GM13977 (cell line): ENCODE results near the gene CTNNA2.
"Not testable (repeated sequence)": the region's sequence is repeated elsewhere in the genome, so short reads cannot be mapped to it uniquely, and the experiment has no call there.

Experiments used
- DNase-seq: peaks from one replicate; pipeline ENCODE4 v3.0.0; 2012; ENCODE audit warnings: low spot score
- in situ Hi-C: fragments of 300-500 bp; cut with MboI; formaldehyde crosslinking; loops from one replicate; pipeline ENCODE4 v1.12.0; 2022; ENCODE audit warnings: low sequenced_read_pairs, low pct_unique_long_range_greater_than_20kb, mixed read lengths, inconsistent platforms; ENCODE audit not compliant: unreplicated experiment
- TF ChIP-seq, protein P1 (sequence below): IDR thresholded peaks from 2 replicates; pipeline ENCODE4 v1.5.1; 2012; ENCODE audit warnings: mild to moderate bottlenecking, control low read depth; ENCODE audit not compliant: insufficient read depth; ENCODE audit errors: extremely low read depth, missing control alignments

Gene CTNNA2

DNA sequence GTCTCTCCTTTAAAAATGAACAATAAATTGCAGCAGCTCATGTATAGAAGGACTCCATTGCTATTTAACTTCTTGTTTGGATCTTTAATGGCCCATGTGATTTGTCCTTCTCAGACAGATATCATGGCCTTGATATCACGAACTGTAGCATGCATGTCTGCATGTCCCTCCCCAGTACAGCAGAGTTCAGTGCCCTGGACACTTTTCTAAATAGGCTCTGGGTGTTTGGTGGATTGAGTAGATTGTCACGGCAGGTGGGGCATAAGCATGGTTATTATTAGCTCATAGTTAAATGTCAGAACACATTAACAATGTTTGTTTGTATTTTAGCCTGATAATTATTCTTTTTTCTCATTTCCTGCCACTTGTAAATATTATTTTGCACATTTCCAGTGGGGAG lies 673.4 kb downstream of the CTNNA2 start:
- in situ Hi-C loops, result no loop called here
- no peak for DNase-seq
- TF ChIP-seq, protein P1, sequence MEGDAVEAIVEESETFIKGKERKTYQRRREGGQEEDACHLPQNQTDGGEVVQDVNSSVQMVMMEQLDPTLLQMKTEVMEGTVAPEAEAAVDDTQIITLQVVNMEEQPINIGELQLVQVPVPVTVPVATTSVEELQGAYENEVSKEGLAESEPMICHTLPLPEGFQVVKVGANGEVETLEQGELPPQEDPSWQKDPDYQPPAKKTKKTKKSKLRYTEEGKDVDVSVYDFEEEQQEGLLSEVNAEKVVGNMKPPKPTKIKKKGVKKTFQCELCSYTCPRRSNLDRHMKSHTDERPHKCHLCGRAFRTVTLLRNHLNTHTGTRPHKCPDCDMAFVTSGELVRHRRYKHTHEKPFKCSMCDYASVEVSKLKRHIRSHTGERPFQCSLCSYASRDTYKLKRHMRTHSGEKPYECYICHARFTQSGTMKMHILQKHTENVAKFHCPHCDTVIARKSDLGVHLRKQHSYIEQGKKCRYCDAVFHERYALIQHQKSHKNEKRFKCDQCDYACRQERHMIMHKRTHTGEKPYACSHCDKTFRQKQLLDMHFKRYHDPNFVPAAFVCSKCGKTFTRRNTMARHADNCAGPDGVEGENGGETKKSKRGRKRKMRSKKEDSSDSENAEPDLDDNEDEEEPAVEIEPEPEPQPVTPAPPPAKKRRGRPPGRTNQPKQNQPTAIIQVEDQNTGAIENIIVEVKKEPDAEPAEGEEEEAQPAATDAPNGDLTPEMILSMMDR, result no peak

DNA sequence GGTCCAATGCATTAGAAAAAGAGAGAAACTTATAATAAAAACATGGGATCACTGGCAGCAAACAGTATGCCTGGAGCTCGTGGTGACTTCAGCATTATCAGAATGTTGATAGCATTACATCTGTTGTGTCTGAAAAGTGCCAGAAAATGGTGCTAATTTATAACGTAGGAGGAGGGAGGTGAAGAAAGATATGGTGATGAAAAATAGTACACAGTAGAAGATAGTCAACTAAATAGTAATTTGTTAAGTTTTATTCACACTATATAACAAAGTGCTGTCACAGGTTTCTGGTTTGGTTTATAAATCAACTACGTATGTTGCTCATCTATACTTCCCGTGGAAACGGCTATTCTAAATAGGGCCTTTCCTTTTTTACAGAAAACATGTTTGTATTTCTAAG lies 674.3 kb downstream of the CTNNA2 start:
- in situ Hi-C loops, result no loop called here
- DNase-seq, result no peak
- TF ChIP-seq, protein P1, result no peak

DNA sequence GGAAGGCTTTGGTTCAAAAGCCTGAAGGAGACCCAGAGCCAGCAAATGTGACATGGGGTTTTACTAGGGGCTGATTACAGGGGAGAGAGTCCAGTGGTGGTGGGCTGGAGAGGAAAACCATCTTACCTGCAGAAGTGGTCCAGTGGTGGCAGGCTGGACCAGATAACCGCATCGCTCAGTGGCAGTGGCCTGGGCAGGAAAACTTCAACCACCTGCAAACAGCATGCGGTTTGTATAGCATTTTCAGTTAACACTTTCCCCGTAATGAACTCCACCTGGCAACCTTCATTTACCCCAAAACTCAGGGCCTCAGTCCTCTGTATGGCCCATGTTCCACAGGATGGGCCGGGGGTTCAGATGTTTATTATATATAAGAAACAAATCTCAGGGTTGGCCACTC lies 677.3 kb downstream of the CTNNA2 start:
- TF ChIP-seq, protein P1, result no peak
- no peak for DNase-seq
- in situ Hi-C loops, result no loop called here

DNA sequence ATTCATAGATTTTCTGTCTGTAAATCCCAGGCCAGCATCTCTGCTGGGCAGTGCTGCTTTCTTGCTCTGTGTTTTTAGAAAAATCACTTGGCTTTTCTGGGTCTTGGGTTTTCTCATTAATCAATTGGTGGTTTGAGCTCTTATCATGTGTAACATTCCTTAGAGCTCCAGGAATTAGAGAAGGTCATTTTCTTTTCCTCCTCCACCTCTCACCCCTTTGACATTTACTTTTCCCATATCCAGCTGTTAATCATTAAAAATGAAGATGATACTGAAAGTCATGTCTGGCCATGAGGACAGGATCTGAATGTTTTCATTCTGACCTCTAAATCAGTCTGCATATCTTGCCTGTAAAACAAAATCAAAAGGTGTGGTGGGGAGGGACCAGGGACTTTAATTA lies 680.7 kb downstream of the CTNNA2 start:
- in situ Hi-C loops, result no loop called here
- DNase-seq, result no peak
- TF ChIP-seq, protein P1, result no peak

DNA sequence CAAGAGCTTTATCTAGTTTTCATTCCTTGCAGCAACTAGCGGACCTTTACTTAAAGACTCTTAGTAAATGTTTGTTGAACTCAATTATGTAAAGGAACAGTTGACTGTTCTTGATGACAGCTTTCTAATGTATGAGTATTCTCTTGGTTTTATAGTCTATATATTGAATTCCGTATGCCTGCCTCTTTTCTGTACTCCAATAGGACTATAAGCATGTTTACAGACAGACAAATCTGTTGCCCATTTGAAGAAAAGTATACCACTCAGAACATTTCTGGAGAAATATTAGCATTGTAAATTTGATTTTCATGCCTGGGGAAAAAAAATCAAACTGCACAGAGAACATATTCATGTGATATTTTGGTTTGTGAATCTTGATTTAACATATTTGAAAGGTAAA lies 682.2 kb downstream of the CTNNA2 start:
- no peak for DNase-seq
- in situ Hi-C loops, result no loop called here
- TF ChIP-seq, protein P1, result no peak

DNA sequence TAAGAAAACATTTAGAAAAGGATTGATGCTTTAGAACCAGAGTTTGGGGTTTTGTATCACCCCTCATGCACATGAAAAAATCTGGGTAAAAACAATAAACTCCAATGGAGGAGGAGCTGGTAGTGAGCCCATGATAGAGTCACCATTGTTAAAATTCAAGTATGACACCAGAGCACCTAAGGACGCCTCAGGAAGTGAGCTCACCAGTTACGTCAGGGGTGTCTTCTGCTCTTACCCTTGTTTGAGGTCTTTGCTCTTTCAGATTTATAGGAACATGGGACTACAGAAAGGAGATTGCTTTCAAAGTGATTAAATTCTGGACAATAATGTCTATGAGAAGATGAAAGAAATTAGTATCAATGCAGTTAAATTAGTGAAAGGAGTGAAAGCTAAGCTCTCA lies 685.2 kb downstream of the CTNNA2 start:
- no peak for DNase-seq
- in situ Hi-C loops, result no loop called here
- TF ChIP-seq, protein P1, result no peak

DNA sequence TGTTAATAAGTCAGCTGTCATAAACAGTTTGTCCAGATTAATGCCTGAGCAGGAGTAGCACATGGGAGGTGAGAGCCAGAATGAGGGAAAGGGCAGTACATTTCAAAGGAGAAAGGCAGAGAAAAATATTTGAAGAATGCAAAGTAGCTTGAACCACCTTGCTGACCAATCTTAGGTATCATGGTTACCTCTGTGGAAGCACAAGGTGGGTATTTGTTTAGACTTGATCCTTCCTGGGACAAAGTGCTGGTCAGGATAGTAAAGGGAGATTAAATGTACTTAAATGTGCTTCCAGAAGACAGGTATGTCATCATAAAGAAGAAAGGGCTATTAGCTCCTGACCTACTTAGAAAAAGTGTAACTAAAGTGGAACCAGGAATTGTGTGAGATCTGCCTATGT lies 686.7 kb downstream of the CTNNA2 start:
- TF ChIP-seq, protein P1, result no peak
- no peak for DNase-seq
- in situ Hi-C loops, result no loop called here

DNA sequence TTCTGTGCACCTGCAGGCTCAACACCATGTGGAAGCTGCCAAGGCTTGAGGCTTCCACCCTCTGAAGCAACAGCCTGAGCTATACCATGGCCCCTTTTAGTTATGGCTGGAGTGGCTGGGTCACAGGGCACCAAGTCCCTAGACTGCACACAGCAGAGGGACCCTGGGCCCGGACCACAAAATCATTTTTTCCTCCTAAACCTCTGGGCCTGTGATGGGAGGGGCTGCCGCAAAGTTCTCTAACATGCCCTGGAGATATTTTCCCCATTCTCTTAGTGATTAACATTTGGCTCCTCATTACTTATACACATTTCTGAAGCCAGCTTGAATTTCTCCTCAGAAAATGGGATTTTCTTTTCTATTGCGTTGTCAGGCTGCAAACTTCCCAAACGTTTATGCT lies 691.1 kb downstream of the CTNNA2 start:
- in situ Hi-C loops, result not testable (repeated sequence)

More for the DNA sequence above, 691.1 kb downstream of the CTNNA2 start:
- not testable (repeated sequence) for DNase-seq
